GM18861 (cell line): ENCODE data around the gene KIAA0513.

Experiments used
- ATAC-seq: cut with Tn5 transposase; IDR thresholded peaks from one replicate; pipeline ENCODE4 v1.9.1; 2021; ENCODE audit not compliant: unreplicated experiment

The KIAA0513 gene, protein sequence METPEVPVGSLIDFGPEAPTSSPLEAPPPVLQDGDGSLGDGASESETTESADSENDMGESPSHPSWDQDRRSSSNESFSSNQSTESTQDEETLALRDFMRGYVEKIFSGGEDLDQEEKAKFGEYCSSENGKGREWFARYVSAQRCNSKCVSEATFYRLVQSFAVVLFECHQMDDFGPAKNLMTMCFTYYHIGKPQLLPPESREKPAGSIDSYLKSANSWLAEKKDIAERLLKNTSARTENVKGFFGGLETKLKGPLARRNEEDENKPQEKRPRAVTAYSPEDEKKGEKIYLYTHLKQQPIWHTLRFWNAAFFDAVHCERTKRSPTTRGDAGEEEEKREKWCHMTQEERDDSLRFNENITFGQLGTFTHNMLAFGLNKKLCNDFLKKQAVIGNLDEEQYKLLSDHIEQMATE

DNA sequence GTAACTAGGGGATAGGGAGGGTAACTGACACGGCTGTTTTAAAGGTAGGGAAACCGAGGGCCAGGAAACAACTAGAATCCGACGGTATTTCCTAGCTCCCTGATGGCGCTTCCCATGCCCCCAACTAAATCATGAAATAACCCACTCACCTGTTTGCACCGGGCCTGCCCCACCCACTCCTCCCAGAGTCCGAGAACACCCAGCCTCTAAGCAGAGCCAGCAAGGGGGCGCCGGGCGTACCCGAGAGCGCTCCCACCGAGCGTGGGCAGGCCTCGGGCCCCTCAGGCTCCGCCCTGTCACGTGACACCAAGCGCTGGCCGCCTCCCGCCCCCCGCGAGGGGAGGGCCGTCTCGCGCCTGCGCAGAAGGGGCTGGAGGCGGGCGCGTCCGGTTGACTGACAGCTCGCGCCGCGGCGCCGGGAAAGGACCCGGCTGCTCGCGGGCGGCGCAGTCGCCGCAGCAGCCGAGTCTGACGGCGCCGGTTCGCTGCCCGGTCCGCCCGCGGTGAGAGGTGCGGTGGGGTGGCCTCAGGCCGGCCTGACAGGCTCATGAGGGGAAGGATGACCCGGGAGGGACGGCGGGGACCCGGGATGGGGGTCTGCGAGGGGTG is at the start of gene KIAA0513:
KIAA0513 (plus strand) TSS at position 447 of the 609 bp plus-strand sequence. CDS start 39,277 bp downstream, outside the sequence.
- ATAC-seq = peak; percentile 80

DNA sequence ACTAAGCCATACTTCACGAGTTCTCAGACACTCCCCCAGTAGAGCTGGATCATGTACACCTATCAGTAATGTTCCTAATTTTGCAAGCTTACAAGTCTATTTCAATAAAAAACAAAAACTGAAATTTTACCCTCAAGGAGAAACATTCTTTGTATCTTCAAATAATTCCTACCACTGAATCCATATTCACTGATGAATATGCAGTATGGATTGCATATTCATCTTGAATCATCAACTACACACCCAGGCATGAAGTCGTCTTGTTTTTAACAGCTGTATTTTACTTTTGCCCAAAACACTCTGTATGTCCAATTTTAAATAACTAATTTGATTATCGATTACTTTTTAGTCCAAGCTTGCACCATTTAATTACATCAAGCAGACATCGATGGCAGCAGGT is 48.1 kb upstream of the KIAA0513 start:
- no peak for ATAC-seq

DNA sequence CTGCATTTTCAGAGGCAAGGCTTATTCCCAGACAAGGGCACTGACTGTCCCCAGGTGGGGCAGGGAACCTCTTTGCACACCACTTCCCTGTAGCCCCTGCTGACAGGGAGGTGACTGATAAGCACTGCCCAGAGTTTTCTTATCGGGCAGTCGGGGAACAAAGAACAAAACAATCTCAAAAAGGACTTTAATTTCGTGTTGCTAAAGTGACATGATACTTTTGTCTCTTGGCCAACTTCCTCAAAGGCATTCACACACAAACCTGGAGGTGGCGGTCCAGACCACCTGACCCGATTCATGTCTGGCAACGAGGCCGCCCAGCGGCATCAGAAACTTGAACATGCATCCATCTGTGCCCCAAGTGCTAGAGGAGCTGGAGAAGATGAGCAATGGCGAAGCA is 45.2 kb upstream of the KIAA0513 start:
- no peak for ATAC-seq

DNA sequence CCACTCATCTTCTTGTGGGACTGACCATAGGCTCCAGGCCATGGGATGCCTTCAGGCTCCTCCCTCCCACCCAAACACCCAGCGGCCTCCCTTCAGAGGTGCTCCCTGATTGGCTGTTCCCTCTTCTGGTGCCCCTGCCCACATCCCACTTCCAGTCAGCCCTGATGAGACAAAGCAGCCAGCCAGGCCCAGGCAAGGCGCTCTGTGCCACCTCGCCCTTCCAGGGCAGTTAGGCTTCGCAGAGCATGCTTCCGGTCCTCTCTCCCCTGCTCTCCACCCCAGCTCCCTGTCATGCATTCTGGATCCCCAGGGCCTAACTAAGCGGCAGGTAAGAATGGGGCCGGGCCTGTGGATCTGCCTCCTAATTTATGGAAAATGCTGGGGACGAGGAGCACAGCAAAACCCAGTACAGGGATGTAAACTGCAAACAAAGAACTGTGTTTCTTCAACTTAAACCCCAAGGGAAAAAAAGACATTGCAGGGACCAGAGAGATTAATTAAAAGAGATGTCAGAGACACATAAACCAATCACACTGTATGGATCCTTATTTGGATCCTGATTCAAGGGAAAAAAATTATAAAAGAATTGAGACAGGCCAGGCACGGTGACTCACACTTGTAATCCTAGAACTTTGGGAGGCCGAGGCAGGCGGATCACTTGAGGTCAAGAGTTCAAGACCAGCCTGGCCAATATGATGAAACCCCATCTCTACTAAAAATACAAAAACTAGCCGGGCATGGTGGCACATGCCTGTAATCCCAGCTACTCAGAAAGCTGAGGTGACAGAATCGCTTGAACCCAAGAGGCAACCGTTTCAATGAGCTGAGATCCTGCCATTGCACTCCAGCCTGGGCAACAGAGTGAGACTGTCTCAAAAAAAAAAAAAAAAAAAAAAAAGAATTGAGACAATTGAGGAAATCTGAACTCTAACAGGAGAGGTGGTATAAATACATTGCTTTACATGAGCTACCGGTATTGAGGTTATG is 42.2 kb upstream of the KIAA0513 start:
- ATAC-seq = no peak

DNA sequence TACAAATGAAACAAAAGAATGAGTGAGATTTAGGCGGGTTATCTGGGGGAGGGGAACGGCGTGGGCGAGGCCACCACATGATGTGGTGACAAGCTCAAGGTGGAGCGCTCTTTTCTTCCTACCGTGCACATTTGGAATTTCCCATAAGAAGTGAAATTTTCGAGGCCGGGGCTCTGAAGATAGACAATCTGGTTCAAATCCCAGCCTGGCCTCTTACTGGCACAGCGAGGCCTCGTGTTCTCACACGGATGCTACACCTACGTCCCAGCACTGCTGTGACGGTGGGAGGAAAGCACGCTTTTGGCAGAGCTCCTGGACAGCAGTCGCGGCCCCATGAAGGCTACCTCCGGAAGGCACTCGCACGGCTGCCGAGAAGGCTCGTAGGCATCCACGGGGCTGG is 41.5 kb upstream of the KIAA0513 start:
- ATAC-seq = no peak

DNA sequence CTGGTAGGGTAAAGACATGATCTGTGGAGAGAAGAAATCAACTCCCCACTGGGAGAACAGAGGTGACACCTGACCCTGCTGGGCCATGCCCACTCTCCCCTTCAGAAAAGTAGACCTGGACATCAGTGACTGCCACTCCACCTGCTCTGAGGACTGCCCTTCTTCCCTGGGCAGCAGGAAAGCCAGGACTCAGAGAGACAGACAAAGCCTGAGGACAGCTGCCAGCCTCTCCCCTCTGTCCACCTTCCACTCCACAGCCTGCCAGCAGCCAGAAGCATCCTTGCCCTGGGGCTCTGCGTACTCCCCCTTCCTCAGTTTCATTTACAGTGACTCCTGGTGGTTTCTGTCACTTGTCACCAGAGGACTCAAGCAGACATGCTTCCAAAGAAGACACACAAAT is 40.7 kb upstream of the KIAA0513 start:
- no peak for ATAC-seq

DNA sequence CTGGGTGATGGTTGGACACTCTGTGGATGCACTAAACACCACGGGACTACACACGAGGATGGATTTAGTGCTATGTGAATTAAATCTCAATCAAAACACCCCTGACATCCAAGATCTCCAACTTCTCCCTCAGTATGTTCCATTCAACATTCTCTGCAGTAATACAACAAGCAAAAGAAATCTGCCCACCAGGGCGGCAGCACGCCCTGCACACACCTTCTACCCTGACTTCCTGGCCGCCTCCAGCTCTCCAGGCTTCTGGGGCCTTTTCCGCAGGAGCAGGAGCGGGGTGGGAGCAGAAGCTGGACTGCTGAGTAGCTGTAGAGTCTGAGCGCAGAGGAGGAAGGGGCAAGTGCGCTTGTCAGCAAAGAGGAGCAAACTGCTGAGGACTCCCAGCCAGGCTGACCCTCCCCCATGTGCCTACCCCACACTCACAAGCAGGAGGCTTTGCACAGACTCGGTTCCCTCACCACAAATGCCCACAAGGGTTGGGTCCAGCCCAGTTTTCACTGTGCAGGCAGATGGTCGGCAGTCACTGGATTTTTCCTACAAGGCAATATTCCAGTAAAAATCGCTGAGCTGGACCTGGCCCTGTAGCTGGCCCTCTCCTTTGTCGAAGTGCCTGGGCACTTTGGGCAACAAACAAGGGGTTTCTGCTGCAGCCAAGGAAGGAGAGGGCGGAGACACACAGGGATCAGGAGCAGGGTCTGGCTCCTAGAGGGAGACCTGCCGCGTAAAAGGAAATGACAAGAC is 39.1 kb upstream of the KIAA0513 start:
- no peak for ATAC-seq

DNA sequence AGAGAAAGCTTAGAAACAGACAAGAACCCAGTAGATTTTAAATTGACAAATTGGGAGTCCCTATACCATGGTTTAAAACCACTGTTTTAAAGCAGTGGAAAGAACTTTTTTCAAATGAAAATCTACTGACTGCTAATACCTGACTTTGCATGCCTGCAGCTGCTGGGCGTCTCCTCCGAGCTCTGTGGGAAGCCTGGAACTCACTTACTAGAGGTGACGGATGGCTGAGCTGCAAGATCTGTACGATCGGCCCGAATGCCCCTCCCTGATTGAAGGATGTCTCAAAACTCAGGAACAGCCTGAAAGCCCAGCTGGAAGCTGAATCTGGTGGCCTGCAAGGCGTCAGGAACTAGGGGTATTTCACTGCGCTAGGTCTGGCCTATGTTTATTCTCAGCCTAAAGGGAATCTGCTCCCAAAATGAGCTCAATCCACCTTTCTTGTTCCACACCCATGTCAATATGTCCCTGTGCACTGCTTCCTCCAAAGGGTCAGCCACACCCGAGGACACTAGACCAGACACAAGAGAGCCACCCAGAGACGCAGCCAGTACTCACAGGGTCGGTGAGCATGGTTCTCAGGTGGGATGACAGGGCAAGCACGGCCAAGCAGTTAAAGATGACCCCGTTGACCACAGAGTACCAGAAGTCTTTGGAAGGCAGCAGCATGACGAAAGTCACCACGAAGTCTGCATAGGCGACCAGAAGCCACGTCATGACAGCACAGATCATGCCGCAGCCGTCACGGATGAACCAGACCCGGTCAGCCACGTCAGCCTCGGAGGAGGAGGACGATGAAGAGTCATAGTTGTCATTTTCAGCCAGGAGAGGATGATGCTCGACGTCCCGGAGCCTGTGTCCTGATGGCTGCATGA is 37.6 kb upstream of the KIAA0513 start:
- ATAC-seq = no peak

DNA sequence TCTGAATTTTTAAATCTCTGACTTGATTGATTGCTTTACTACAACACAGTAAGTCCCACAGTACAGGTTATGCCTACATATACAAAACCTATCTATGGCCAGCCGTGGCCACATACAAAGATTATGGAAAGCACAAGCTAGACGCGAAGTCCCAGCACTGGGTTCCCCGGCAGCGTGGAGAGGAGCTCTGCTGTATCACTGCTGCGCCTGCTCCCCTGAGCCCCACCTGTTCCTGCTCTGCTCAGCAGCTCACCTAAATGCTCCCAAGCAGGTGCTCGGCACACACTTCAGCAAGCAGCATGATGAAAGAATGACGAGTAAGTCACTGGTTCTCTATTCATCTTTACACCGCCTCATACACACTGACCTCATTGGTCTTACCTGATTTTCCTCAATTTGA is 36.8 kb upstream of the KIAA0513 start:
- no peak for ATAC-seq

DNA sequence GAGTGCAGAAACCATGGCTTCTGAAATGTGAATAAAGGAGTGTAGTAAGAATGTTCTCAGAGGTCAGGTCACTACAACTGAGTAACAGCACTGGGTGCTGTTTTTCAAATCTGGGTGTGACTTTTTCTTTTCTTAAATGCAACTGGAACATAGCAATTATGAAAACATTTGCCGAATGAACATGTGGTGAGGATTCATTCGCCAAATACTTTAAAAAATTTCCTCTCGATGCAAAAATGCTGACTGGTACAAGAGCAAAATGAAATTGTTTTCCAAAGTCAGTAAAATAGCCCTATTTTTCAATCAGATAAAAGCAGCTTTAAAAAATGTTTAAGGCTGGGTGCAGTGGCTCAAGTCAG is 34.9 kb upstream of the KIAA0513 start:
- no peak for ATAC-seq

DNA sequence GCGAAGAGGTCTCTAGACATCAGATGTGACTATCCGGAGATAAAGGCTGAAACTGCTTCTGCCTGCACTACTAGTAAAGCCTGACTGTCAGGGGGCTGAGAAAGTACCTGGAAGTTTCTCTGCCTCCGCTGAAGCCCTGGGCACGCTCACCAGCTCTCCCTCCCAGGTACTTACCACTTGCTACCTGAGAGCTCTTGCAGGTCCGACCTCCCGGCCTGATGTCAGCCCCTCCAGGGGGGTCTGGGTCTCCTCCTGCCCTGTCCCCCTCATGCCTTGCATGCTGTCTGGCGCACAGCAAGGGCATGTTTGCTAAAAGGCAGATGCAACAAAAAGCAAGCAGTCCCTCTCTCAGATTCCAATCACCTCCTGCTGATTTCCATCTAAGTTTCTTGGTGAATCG is 33.7 kb upstream of the KIAA0513 start:
- ATAC-seq = no peak

DNA sequence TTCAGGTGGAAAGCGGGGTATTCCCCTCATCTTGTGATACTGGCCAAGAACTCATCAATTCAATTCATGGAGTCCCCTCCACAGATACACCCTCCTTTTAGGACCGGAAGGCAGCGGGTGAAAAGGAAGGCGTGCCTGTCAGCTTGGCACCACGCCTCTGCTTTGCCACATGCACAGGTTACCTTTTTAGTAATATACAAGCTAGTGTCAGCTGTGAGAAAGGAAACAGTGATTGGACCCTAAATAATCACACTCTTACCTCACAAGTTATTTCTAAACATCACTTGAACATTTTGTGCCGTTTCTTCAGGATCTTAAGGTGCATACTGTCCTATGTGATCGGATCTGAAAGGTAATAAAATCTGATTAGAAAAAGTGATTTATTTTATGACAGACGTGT is 31.9 kb upstream of the KIAA0513 start:
- ATAC-seq = no peak

DNA sequence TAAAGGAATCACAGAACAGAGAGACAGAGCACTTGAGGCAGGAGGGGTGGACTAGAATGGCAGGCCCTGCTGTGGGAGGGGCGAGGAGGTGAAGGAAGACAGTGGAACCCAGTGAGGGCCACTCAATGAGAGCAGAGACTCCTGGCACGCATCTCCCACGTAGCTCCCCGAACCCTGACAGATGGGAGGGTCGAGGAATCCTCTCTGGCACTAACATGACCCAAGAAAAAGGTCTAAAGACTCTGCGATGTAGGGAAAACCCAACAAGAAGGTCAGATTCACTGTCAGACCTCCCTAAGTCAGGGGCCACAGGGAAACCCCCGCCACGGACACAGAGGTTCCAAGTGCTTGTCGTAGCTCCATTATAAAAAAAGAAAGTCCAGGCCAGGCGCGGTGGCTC is 31.2 kb upstream of the KIAA0513 start:
- ATAC-seq = no peak

DNA sequence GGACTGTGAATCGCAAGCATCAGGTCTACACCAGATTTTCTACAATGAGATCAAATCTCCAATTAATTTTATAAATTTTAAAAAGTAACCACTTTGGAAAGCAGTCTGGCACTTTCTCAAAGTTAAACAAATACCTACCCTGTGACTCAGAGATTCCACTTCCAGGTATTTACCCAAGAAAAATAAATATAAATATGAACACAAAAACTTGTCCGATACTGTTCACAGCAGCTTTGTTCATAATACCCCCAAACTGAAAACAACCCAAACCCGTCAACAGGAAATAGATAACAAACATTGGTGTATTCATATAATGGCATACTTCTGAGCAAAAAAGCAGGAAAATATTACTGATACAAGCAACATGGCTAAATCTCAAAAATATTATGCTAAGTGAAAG is 28.4 kb upstream of the KIAA0513 start:
- no peak for ATAC-seq

DNA sequence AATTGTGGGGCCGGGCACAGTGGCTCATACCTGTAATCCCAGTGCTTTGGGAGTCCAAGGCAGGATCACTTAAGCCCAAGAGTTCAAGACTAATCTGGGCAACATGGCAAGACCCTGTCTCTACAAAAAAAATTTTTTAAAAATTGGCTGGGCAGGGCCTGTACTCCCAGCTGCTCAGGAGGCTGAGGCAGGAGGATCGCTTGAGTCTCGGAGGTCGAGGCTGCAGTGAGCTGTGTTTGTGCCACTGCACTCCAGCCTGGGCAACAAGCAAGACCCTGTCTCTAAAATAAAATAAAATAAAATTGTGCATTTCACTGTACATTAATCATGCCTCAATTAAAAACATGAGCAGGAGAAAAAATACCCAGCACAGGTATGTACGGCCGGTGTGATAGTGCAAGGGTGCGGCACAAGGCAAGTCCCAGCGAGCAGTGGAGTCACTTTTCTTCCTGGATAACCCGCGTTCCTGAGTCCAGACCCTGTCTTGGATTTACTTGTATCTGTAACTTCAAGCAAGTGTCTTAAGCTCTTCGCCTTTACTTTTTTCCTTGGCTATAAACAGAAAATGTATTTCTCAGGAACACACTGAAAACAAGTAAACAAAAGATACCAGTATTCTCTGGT is 27.6 kb upstream of the KIAA0513 start:
- no peak for ATAC-seq

DNA sequence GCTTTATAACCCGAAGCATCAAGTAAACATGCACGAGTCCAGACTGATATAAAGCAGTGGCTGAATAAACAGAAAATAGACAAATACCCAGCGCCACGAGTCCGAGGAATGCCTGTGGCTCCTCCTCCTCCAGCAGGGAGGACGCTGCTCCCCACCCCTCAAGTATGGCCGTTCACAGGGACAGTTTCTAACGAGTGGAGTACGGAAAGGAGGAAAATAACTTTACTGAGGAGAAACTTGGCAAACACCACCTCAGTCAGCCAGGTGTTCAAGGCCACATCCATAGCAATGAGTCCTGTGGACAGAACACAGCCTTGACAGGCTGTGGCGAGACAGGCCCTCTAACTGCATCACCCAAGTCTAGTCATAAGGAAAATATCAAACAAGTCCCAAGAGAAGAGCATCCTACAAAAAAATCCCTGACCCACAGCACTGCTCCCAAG is 25.5 kb upstream of the KIAA0513 start:
- ATAC-seq = no peak

DNA sequence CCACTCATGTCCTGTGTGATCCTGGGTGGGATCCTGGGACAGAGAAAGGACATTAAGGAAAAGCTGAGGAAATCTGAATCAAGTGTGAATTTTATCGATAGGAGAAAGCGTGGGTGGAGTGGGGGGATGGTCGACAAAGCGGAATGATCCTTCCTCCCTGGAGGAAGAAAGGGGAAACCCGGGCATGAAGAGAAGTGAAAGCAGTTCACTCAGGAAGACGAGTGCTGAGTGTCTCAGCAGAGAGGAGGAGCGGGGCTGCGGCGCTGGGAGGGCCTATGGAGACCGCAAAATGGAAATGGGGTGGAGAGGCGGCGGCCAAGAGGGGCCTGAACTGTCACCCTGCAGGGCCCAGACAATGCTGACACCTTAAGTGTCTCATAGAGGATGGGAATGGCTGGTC is 25.0 kb upstream of the KIAA0513 start:
- ATAC-seq = no peak

DNA sequence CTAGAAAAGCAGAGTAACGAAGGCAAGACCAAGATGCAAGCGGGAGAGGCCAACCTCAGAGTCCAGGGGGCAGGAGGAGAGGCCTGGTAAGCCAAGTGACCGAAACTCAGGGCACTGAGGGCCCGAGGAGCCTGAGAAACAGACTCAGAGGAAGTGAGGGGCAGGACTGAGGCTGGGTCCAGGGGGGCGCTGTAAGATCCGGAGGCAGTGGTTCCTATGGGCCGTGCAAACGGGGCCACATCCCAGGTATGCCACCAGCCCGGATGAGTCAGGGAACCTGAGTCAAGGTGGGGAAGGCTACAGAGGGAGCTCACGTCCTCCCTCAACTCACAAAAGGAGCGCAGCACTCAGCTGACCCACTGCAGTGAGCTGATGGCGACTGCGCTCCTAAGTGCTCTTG is 24.5 kb upstream of the KIAA0513 start:
- ATAC-seq = no peak
